ENCODE data around the gene DNAJC1.
"Not testable (repeated sequence)": the region's sequence is repeated elsewhere in the genome, so short reads cannot be mapped to it uniquely, and the experiment has no call there.

The DNAJC1 gene

DNA sequence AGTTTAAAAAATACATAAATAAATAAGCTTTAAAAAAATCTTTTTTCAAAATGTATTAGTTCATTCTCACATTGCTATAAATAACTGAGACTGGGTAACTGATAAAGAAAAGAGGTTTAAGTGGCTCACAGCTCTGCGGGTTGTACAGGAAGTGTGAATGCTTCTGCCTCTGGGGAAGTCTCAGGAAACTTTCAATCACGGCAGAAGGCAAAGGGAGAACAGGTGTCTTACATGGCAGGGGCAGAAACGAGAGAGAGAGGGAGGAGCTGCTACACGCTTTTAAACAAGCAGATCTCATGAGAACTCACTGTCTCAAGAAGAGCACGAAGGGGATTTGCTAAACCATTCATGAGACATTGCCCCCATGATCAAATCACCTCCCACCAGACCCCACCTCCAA is 114.6 kb downstream of the DNAJC1 start:
- no peak for DNase-seq
- Histone ChIP-seq H3K23ac (ENCODE audit: low read length) (no peak overlapping the region), H3K4me1 (ENCODE audit: control insufficient read depth in 1 of 2, insufficient read depth in 2 of 2, low read length in 2 of 2) (no peaks in the 10 kb centered on the region), H4K91ac (ENCODE audit: low read depth, low read length) (no peak overlapping the region), H3K18ac (ENCODE audit: low read length) (no peak overlapping the region), H2BK12ac (ENCODE audit: low read length) (no peak overlapping the region), H3K4ac (ENCODE audit: low read depth, low read length) (no peak overlapping the region), H2BK5ac (ENCODE audit: low read depth, low read length, poor library complexity) (no peak overlapping the region), H2BK120ac (ENCODE audit: insufficient read depth, low read length, poor library complexity) (no peak overlapping the region), H3K14ac (ENCODE audit: low read length) (no peak overlapping the region), H3K9ac (ENCODE audit: low read length) (no peak overlapping the region), H4K12ac (ENCODE audit: low read depth, low read length) (no peak overlapping the region), H3K9me3 (ENCODE audit: insufficient read depth, low read depth, low read length) (no peaks in the 10 kb centered on the region), H2AFZ (ENCODE audit: insufficient read depth, low read length, poor library complexity) (no peak overlapping the region), H3K27ac (ENCODE audit: low read depth, low read length) (no peak overlapping the region), H3K79me2 (ENCODE audit: control insufficient read depth, insufficient read depth, low read length, poor library complexity) (no peaks in the 10 kb centered on the region), H3K36me3 (ENCODE audit: control insufficient read depth in 1 of 2, insufficient read depth in 2 of 2, low read length in 2 of 2) (peaks cover 1 to 4% of the 10 kb centered on the region in 2 experiments), H4K8ac (ENCODE audit: low read depth, low read length) (no peak overlapping the region), H3K4me3 (ENCODE audit: low read depth, low read length) (no peak overlapping the region), H2AK5ac (ENCODE audit: low read length) (no peak overlapping the region), H3K27me3 (ENCODE audit: insufficient read depth, low read length) (no peaks in the 10 kb centered on the region), H3K4me2 (ENCODE audit: low read length) (no peak overlapping the region), H3K79me1 (ENCODE audit: low read length) (no peaks in the 10 kb centered on the region)
- WGBS (ENCODE audit: extremely low coverage, insufficient coverage, insufficient read length) = no CpG with 5 or more reads among the region's 5 CpGs

DNA sequence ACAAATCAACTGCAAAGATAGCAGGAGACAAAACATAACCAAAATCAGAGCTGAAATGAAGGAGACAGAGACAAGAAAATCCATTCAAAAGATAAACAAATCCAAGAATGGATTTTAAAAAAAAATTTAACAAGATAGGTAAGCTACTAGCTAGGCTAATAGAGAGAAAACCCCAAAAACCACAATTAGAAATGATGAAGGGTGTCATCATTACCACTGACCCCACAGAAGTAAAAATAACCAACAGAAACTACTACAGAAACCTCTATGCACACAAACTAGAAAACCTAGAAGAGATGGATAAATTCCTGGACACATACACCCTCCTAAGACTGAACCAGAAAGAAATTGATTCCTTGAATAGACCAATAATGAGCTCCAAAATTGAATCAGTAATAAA is 117.6 kb downstream of the DNAJC1 start:
- Histone ChIP-seq H3K27ac (ENCODE audit: low read depth, low read length) (no peak overlapping the region), H3K4me3 (ENCODE audit: low read depth, low read length) (no peak overlapping the region), H2BK120ac (ENCODE audit: insufficient read depth, low read length, poor library complexity) (no peak overlapping the region), H3K4me2 (ENCODE audit: low read length) (no peak overlapping the region), H3K23ac (ENCODE audit: low read length) (no peak overlapping the region), H3K79me2 (ENCODE audit: control insufficient read depth, insufficient read depth, low read length, poor library complexity) (peaks cover 1% of the 10 kb centered on the region), H2AK5ac (ENCODE audit: low read length) (no peak overlapping the region), H3K9me3 (ENCODE audit: insufficient read depth, low read depth, low read length) (no peaks in the 10 kb centered on the region), H3K79me1 (ENCODE audit: low read length) (no peaks in the 10 kb centered on the region), H3K27me3 (ENCODE audit: insufficient read depth, low read length) (no peaks in the 10 kb centered on the region), H2BK12ac (ENCODE audit: low read length) (no peak overlapping the region), H4K12ac (ENCODE audit: low read depth, low read length) (no peak overlapping the region), H4K91ac (ENCODE audit: low read depth, low read length) (no peak overlapping the region), H3K4ac (ENCODE audit: low read depth, low read length) (no peak overlapping the region), H3K4me1 (ENCODE audit: control insufficient read depth in 1 of 2, insufficient read depth in 2 of 2, low read length in 2 of 2) (peaks cover 0 to 4% of the 10 kb centered on the region in 2 experiments), H3K18ac (ENCODE audit: low read length) (no peak overlapping the region), H4K8ac (ENCODE audit: low read depth, low read length) (no peak overlapping the region), H3K14ac (ENCODE audit: low read length) (no peak overlapping the region), H3K36me3 (ENCODE audit: control insufficient read depth in 1 of 2, insufficient read depth in 2 of 2, low read length in 2 of 2) (peaks cover 5 to 7% of the 10 kb centered on the region in 2 experiments), H3K9ac (ENCODE audit: low read length) (no peak overlapping the region), H2BK5ac (ENCODE audit: low read depth, low read length, poor library complexity) (no peak overlapping the region), H2AFZ (ENCODE audit: insufficient read depth, low read length, poor library complexity) (no peak overlapping the region)
- DNase-seq = no peak

DNA sequence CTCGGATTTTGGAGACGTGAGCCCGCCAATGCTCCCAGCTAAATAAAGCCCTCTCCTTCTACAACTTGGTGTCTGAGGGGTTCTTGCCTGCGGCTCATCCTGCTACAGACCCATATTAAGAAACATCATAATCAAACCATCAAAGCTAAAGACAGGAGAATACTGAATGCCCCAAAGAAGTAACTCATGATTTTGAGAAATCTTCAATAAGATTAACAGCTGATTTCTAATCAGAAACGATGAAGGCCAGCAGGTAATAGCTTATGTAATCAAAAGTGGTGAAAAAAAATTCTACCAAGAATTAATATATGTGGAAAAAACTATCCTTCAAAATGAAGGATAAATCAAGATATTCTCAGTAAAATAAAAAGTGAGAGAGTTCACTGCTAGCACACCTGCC is 130.3 kb downstream of the DNAJC1 start:
- H3K79me2 ChIP-seq (ENCODE audit: control insufficient read depth, insufficient read depth, low read length, poor library complexity) = no peaks in the 10 kb centered on the region
- H3K4me3 ChIP-seq (ENCODE audit: low read depth, low read length) = no peak overlapping the region
- no peaks in the 10 kb centered on the region for H3K27me3 ChIP-seq (ENCODE audit: insufficient read depth, low read length)
- H2BK5ac ChIP-seq (ENCODE audit: low read depth, low read length, poor library complexity) = no peak overlapping the region
- no CpG with 5 or more reads among the region's 5 CpGs for WGBS (ENCODE audit: extremely low coverage, insufficient coverage, insufficient read length)
- no peak overlapping the region for H3K23ac ChIP-seq (ENCODE audit: low read length)
- H2BK12ac ChIP-seq (ENCODE audit: low read length) = no peak overlapping the region
- H3K14ac ChIP-seq (ENCODE audit: low read length) = no peak overlapping the region
- H4K8ac ChIP-seq (ENCODE audit: low read depth, low read length) = no peak overlapping the region
- no peak overlapping the region for H3K18ac ChIP-seq (ENCODE audit: low read length)
- H2AFZ ChIP-seq (ENCODE audit: insufficient read depth, low read length, poor library complexity) = no peak overlapping the region
- H3K4ac ChIP-seq (ENCODE audit: low read depth, low read length) = no peak overlapping the region
- peaks cover 5% of the 10 kb centered on the region for H3K79me1 ChIP-seq (ENCODE audit: low read length)
- peak overlapping the region; percentile 7 for H3K27ac ChIP-seq (ENCODE audit: low read depth, low read length)
- no peak for DNase-seq
- H4K91ac ChIP-seq (ENCODE audit: low read depth, low read length) = no peak overlapping the region
- peaks cover 6% of the 10 kb centered on the region for H3K9me3 ChIP-seq (ENCODE audit: insufficient read depth, low read depth, low read length)
- no peak overlapping the region for H2AK5ac ChIP-seq (ENCODE audit: low read length)
- no peak overlapping the region for H3K9ac ChIP-seq (ENCODE audit: low read length)
- H3K4me1 ChIP-seq (ENCODE audit: control insufficient read depth in 1 of 2, insufficient read depth in 2 of 2, low read length in 2 of 2) = peaks cover 3 to 6% of the 10 kb centered on the region in 2 experiments
- H2BK120ac ChIP-seq (ENCODE audit: insufficient read depth, low read length, poor library complexity) = no peak overlapping the region
- H4K12ac ChIP-seq (ENCODE audit: low read depth, low read length) = no peak overlapping the region
- H3K4me2 ChIP-seq (ENCODE audit: low read length) = no peak overlapping the region
- H3K36me3 ChIP-seq (ENCODE audit: control insufficient read depth in 1 of 2, insufficient read depth in 2 of 2, low read length in 2 of 2) = peaks cover 9 to 21% of the 10 kb centered on the region in 2 experiments

DNA sequence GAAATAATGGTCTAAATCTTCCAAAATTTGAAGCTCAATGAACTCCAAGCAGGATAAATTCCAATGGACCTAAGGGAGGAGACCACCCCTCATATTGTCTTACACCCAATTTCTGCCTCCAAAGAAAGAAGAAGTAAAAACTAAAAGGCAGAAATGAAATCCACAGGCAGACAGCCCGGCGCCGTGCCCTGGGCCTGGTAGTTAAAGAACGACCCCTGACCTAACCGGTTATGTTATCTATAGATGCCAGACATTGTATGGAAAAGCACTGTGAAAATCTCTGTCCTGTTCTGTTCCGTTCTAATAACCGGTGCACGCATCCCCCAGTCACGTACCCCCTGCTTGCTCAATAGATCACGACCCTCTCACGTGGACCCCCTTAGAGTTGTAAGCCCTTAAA is 130.8 kb downstream of the DNAJC1 start:
- H3K4ac ChIP-seq (ENCODE audit: low read depth, low read length); H2AK5ac ChIP-seq (ENCODE audit: low read length); H4K91ac ChIP-seq (ENCODE audit: low read depth, low read length); H3K9me3 ChIP-seq (ENCODE audit: insufficient read depth, low read depth, low read length); H3K23ac ChIP-seq (ENCODE audit: low read length); H4K8ac ChIP-seq (ENCODE audit: low read depth, low read length); H3K79me2 ChIP-seq (ENCODE audit: control insufficient read depth, insufficient read depth, low read length, poor library complexity); H2BK120ac ChIP-seq (ENCODE audit: insufficient read depth, low read length, poor library complexity); H2BK5ac ChIP-seq (ENCODE audit: low read depth, low read length, poor library complexity); H2AFZ ChIP-seq (ENCODE audit: insufficient read depth, low read length, poor library complexity); H3K4me1 ChIP-seq (ENCODE audit: control insufficient read depth in 1 of 2, insufficient read depth in 2 of 2, low read length in 2 of 2); H3K18ac ChIP-seq (ENCODE audit: low read length); H3K27me3 ChIP-seq (ENCODE audit: insufficient read depth, low read length); H3K4me3 ChIP-seq (ENCODE audit: low read depth, low read length); H3K4me2 ChIP-seq (ENCODE audit: low read length); H3K9ac ChIP-seq (ENCODE audit: low read length); H4K12ac ChIP-seq (ENCODE audit: low read depth, low read length); H3K79me1 ChIP-seq (ENCODE audit: low read length); H3K14ac ChIP-seq (ENCODE audit: low read length); H2BK12ac ChIP-seq (ENCODE audit: low read length): not testable (repeated sequence)
- peak in 1 of 2 donors; percentile 52 for DNase-seq
- Histone ChIP-seq H3K36me3 (ENCODE audit: control insufficient read depth in 1 of 2, insufficient read depth in 2 of 2, low read length in 2 of 2) (peaks cover 9 to 21% of the 10 kb centered on the region in 2 experiments), H3K27ac (ENCODE audit: low read depth, low read length) (peak overlapping the region; percentile 12)
- no CpG with 5 or more reads among the region's 11 CpGs for WGBS (ENCODE audit: extremely low coverage, insufficient coverage, insufficient read length)
